NCI-H146 treated with DMSO at 0.1 percent for 48 hours (cell line): ENCODE data around the gene SH2D3C.
"Not testable (repeated sequence)": the region's sequence is repeated elsewhere in the genome, so short reads cannot be mapped to it uniquely, and the experiment has no call there.

Source experiments
- DNase-seq: peaks from one replicate; lab custom pipeline; 2025; ENCODE audit not compliant: unreplicated experiment; lab: John Stamatoyannopoulos, UW

SH2D3C gene

GRCh38 chr9:127769101-127769500 is 9.4 kb downstream of the SH2D3C start:
- no peak for DNase-seq

GRCh38 chr9:127768698-127769097 is 9.8 kb downstream of the SH2D3C start:
- DNase-seq = no peak

GRCh38 chr9:127767909-127768331 is 10.5 kb downstream of the SH2D3C start:
- no peak for DNase-seq

GRCh38 chr9:127767410-127767809 is 11.1 kb downstream of the SH2D3C start:
- DNase-seq = no peak

- no peak for DNase-seq
Observed at GRCh38 chr9:127765418-127765817, 13.0 kb downstream of the SH2D3C start.

- no peak for DNase-seq
Observed at GRCh38 chr9:127763918-127764384, 14.5 kb downstream of the SH2D3C start.

- no peak for DNase-seq
Observed at GRCh38 chr9:127762111-127762676, 16.3 kb downstream of the SH2D3C start.

GRCh38 chr9:127761491-127761956 is 16.9 kb downstream of the SH2D3C start:
- DNase-seq = no peak

GRCh38 chr9:127761061-127761460 is 17.4 kb downstream of the SH2D3C start:
- DNase-seq = no peak

- no peak for DNase-seq
Observed at GRCh38 chr9:127758843-127759242, 19.6 kb downstream of the SH2D3C start.

- not testable (repeated sequence) for DNase-seq
Observed at GRCh38 chr9:127756776-127757175, 21.7 kb downstream of the SH2D3C start.

GRCh38 chr9:127756233-127756632 is 22.2 kb downstream of the SH2D3C start:
- no peak for DNase-seq

GRCh38 chr9:127755061-127756060 is 23.1 kb downstream of the SH2D3C start:
- DNase-seq = no peak

- DNase-seq = no peak
Observed at GRCh38 chr9:127754099-127755060, 24.1 kb downstream of the SH2D3C start.

- no peak for DNase-seq
Observed at GRCh38 chr9:127753622-127754021, 24.8 kb downstream of the SH2D3C start.

- DNase-seq = no peak
Observed at GRCh38 chr9:127753148-127753547, 25.3 kb downstream of the SH2D3C start.

- DNase-seq = no peak
Observed at GRCh38 chr9:127751269-127752054, 27.0 kb downstream of the SH2D3C start.

- DNase-seq = no peak
Observed at GRCh38 chr9:127749090-127749787, 29.2 kb downstream of the SH2D3C start.

GRCh38 chr9:127746959-127747569 is 31.4 kb downstream of the SH2D3C start:
- no peak for DNase-seq
